ENCODE data around the gene RAB27B.

- TF ChIP-seq CTCF (conservative IDR thresholded peaks at IDR 0.05 in 1 of 2, IDR thresholded peaks at IDR 0.05 in 1 of 2; ENCODE audit: extremely low read depth in 1 of 2, insufficient read depth in 1 of 2, low read depth in 1 of 2, low read length in 2 of 2) (no peak), EZH2 (IDR thresholded peaks at IDR 0.05; ENCODE audit: borderline replicate concordance, low read length) (no peak)
Measured at GRCh38 chr18:54938506-54938905, 110.2 kb downstream of the RAB27B start.

Data from mammary epithelial cell (primary cell).